Activated CD4-positive, CD25-positive, alpha-beta regulatory T cell (primary cell): ENCODE results near the gene TPM1.
"Not testable (repeated sequence)": the region's sequence is repeated elsewhere in the genome, so short reads cannot be mapped to it uniquely, and the experiment has no call there.

ENCODE experiments used
- DNase-seq, 4 experiments: peaks; one replicate each; lab custom pipeline; 2025; lab: John Stamatoyannopoulos, UW

Gene TPM1

DNA sequence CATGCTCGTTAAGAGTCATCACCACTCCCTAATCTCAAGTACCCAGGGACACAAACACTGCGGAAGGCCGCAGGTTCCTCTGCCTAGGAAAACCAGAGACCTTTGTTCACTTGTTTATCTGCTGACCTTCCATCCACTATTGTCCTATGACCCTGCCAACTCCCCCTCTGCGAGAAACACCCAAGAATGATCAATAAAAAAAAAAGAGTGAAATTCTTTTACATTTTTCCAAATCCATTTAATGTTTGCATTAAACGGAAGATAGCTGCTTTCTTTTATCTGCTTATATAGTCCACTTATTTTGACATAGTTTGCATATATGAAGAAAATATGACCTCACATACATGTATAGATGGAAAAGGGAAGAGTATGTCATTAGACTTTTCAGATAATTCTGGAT lies 57.0 kb downstream of the TPM1 start:
- DNase-seq, result not testable (repeated sequence)

DNA sequence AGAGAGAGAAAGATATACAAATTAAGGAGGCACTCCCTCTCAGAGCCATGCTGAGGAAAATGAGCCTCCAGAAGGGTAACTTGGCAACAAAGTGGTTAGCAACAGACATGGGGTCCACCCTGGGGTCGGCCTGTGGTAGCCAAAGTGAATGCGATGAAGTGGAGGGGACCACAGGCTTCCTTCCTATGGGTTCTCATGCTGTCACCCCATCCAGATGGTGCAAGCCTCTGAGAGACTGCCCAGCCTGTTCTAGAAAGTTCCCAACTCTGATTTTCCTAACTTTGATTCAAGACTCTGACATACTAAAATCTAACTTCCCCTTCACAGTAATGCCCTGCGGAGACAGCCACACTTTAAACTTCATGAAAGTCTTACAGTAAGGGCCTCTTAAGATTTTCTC lies 60.9 kb downstream of the TPM1 start:
- no peak for DNase-seq

DNA sequence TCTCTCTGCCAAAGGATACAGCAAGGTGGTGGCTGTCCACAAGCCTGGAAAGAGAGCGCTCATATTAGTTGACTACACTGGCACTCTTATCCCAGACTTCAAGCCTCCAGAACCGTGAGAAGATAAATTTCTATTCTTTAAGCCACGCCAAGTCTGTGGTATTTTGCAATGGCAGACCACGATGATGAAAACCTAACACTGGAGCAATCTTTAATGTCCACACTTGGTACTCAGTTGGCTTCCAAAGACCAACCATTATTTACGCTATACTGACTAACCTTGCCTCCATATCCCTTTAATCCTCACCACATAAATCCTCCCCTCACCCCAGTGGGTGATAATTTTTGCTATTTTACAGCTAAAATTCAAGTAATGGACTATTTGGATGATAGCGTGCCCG lies 62.2 kb downstream of the TPM1 start:
- DNase-seq, result no peak

DNA sequence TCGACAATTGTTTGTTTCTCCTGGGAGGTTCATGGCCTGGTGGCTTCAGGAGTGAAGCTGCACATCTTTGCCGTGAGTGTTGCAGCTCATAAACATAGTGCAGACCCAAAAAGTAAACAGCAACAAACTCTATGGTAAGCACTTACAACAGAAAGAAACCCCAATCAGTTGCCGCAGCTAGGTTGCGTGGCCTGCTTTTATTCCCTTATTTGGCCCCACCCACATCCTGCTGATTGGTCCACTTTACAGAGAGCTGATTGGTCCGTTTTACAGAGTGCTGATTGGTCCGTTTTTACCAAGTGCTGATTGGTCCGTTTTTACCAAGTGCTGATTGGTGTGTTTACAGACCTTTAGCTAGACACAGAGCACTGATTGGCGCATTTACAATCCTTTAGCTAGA lies 62.8 kb downstream of the TPM1 start:
- not testable (repeated sequence) for DNase-seq

DNA sequence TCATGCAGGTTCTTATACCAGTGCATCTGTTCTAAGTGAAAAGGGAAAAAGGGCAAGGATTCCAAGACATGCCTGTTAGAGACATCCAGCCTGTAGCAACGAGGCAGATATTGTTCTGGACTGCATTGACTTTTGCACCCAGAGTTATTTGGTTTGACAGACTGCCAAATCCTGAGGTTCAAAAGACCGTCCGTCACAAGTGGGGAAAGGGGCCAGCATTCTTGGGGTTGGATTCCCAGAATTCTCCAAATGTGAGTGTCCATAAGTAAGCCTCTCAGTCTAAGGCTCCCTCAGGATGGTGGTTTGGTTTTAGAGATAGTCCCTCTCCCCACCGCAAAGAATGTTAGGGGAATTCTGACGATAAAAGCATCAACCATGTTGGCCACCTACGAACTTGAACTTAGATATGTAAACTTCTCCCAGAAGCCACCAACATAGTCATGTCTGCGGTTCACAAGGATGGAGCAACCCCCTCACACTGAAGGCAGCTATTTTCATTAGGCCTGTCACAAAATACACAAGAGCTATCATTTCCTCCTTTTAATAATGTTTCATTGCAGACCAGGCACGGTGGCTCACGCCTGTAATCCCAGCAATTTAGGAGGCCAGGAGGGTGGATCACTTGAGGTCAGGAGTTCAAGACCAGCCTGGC lies 65.5 kb downstream of the TPM1 start:
- DNase-seq, result no peak

DNA sequence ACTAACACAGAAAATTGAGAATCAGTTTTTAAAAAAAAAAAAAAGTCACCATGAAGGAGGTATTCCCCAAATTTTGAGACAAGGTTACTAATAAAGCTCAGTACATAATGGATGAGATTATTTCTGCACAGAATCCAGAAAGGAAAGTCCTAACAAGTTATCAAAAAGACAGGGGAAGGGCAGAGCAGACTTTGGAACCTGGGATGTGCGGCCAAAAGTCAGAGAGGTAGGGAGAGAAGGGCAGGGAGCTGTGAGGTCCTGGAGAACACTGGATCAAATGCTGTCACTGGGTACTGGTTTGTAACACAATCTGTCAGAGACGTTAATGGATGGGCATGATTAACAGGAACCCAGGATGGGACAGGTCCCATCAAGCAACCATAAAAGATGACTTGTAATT lies 67.0 kb downstream of the TPM1 start:
- DNase-seq, result no peak

DNA sequence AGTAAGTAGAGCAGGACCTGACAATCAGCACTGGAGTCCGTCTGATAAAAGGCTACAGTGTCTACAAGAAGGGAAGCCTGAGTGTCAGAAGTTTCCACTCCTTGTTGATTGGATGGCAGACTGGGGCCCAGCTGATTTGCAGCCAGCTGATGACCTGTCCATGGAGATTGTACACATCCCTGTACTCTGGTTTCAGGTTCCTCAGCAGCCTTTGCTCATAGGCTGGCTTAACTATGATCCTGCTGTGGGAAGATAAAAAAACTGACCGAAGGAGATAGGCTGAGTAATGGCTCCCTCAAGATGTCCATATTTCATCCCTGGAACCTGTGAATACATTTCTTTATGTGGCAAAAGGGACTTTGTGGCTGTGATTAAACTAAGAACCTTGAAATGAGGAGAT lies 67.4 kb downstream of the TPM1 start:
- no peak for DNase-seq

DNA sequence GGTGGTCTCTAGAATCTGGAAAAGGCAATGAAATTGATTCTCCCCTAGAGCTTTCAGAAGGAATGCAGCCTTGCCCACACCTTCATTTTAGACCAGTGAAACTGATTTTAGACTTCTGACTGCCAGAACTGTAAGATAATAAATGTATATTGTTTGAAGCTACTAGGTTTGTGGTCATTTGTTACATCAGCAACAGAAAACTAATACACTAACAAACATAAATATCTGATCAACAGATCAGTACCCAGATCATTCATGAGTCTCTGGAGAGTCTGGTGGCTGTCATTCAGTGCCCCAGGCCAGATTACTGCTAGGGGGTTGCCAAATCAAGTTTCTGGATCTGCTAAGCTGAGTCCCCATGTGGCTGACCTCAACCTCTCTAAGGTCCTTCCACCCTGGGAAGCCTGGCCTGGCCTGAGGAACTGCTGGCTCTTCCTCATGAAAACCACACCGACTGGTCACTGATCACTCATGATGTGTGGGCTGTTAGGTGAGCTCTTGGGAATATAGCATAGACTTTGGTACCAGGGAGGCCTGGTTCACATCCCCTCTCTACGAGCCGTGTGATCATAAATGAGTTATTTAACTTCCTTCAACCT lies 68.0 kb downstream of the TPM1 start:
- no peak for DNase-seq

DNA sequence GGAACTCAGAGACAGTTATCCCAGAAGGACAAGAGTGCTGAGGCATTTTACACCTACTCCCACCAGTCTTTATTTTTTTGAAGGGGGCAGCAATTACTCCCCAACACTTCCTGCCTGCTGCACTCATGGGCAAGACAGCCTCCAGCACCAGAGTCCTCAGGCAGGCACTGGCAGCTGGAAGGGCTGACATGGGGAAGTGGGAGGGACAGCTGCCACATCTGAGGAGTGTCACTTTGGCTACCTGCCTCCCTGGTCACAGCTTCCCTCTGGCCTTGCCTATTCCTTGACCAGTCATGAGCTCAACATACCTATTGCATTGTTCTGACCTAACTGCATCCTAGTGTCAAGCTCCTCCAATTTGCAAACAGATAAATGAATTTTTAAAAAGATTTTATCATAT lies 68.9 kb downstream of the TPM1 start:
- no peak for DNase-seq

DNA sequence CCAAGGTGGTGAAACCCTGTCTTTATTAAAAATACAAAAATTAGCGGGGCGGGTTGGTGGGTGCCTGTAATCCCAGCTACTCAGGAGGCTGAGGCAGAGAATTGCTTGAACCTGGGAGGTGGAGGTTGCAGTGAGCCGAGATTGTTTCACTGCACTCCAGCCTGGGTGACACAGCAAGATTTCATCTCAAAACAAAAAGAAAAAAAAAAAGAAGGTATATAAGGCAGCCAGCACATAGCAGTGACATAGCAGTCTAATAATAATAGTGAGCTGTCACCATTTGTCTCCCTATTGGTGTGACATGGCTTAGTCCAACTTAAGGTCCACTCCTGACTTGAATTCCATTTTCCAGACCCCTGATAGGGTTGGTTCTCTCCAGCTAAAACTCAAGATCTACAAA lies 70.3 kb downstream of the TPM1 start:
- no peak for DNase-seq

DNA sequence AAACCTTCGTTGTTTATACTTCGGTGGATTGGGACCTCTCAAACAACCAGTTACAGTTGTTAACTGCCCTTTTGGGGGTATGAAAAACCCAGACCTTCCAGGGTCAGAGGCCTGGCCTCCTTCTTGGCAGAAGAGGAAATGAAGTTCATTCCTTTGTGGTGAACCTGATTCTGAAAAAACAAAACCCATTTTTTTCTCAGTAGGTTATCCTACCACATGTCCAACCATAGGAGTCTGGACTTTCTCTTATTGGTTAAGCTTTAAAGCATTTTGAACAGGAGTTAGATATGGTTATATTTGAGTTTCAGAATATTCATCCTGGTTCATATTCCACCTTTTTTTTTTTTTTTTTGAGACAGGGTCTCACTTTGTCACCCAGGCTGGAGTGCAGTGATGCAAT lies 71.9 kb downstream of the TPM1 start:
- DNase-seq, result no peak
